HEK293 (cell line): ENCODE results near the gene SUDS3.

Experiments used
- CTCF ChIP-seq: fragments of 450-650 bp; formaldehyde crosslinking; IDR thresholded peaks from 2 replicates; pipeline ENCODE4 v1.5.1; 2016; ENCODE audit warnings: missing biosample characterization, missing genetic modification characterization
- ZNF114 ChIP-seq: fragments of 450-650 bp; formaldehyde crosslinking; IDR thresholded peaks from 2 replicates; pipeline ENCODE4 v1.5.0; 2017; ENCODE audit warnings: missing biosample characterization, missing genetic modification characterization

- no peak for TF ChIP-seq ZNF114 (tag by site-specific recombination)
- TF ChIP-seq CTCF (tag by site-specific recombination) = no peak
These were observed 1.4 kb upstream of the SUDS3 start for GRCh38 chr12:118374909-118375308.
